GM12878 (cell line): ENCODE results near the gene ESRRG.

ENCODE experiments used
- EZH2 ChIP-seq: IDR thresholded peaks from 2 replicates; pipeline ENCODE4 v1.6.1; 2012; ENCODE audit warnings: low read depth, mild to moderate bottlenecking, control low read depth, inconsistent platforms, low read length, borderline replicate concordance; ENCODE audit not compliant: control insufficient read depth
- FOXK2 ChIP-seq: fragments of 450-650 bp; IDR thresholded peaks from 2 replicates; pipeline ENCODE4 v1.6.1; 2017; ENCODE audit warnings: mild to moderate bottlenecking, moderate library complexity
- NR2C2 ChIP-seq: IDR thresholded peaks from 2 replicates; pipeline ENCODE4 v1.6.1; 2011; ENCODE audit warnings: borderline replicate concordance, low read depth; ENCODE audit not compliant: control insufficient read depth, insufficient read length
- PBX3 ChIP-seq: IDR thresholded peaks from 2 replicates; pipeline ENCODE4 v1.6.1; 2011; ENCODE audit warnings: mild to moderate bottlenecking, low read depth, low read length, moderate library complexity; ENCODE audit not compliant: insufficient replicate concordance
- RCOR1 ChIP-seq: conservative IDR thresholded peaks from 2 replicates; pipeline ENCODE4 v1.6.1; 2012; ENCODE audit warnings: low read depth, low read length, improper control_type of control experiment
- TCF7 ChIP-seq: IDR thresholded peaks from 2 replicates; pipeline ENCODE4 v1.6.1; 2014; ENCODE audit warnings: antibody characterized with exemption, borderline replicate concordance
- YBX1 ChIP-seq: fragments of 450-650 bp; IDR thresholded peaks from 2 replicates; pipeline ENCODE4 v1.6.1; 2016; ENCODE audit warnings: antibody characterized with exemption

DNA sequence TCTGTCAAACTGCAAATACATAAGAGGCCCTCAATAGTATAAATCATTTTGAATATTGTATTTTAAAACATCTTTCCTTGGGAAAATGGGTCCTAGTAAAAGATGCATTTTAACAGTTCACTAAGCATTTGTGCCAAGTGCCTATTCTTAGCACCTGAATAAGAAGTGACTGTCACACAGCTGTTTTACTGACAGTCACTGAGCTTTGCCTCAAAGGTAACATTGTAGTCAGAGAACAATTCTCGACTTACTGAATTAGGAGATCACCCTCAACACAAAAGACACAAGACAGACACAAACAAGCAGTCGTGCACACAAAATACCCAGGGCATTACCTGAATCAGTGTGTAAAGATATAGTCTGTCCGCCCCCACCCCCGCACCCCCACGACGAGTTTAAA is 408 bp downstream of the ESRRG start:
- TF ChIP-seq PBX3 (no peak), EZH2 (no peak), YBX1 (no peak), NR2C2 (no peak), TCF7 (no peak), RCOR1 (no peak), FOXK2 (no peak)
